Astrocyte of the hippocampus (primary cell): Measurements from ENCODE around the gene COX7A2.
A peak's percentile ranks its signal among the peaks of the same experiment; 100 is the strongest.

Experiments
- DNase-seq: peaks from one replicate; pipeline ENCODE4 v3.0.0; 2011; ENCODE audit warnings: low read depth, low spot score

The COX7A2 gene

GRCh38 chr6:75268121-75268987, 24.8 kb upstream of the COX7A2 start:
- DNase-seq = peak; percentile 33

- DNase-seq = no peak
Observed at GRCh38 chr6:75267461-75267860, 23.9 kb upstream of the COX7A2 start.

- peak; percentile 66 for DNase-seq
Observed at GRCh38 chr6:75266716-75267291, 23.2 kb upstream of the COX7A2 start.

- DNase-seq = no peak
Observed at GRCh38 chr6:75263401-75263750, 19.8 kb upstream of the COX7A2 start.

GRCh38 chr6:75262716-75263400, 19.3 kb upstream of the COX7A2 start:
- no peak for DNase-seq

- no peak for DNase-seq
Observed at GRCh38 chr6:75261299-75261698, 17.7 kb upstream of the COX7A2 start.

GRCh38 chr6:75257343-75258087, 13.9 kb upstream of the COX7A2 start:
- no peak for DNase-seq

GRCh38 chr6:75250552-75250951, 7.0 kb upstream of the COX7A2 start:
- no peak for DNase-seq

GRCh38 chr6:75249837-75250236, 6.2 kb upstream of the COX7A2 start:
- DNase-seq = no peak

GRCh38 chr6:75246386-75246785, 2.8 kb upstream of the COX7A2 start:
- DNase-seq = no peak

- no peak for DNase-seq
Observed at GRCh38 chr6:75244063-75244584, 523 bp upstream of the COX7A2 start.

GRCh38 chr6:75236630-75237029, 7.0 kb downstream of the COX7A2 start:
- DNase-seq = no peak

- DNase-seq = no peak
Observed at GRCh38 chr6:75235271-75235670, 8.3 kb downstream of the COX7A2 start.

GRCh38 chr6:75234126-75234865, 9.3 kb downstream of the COX7A2 start:
- peak; percentile 44 for DNase-seq

GRCh38 chr6:75233092-75233615, 10.4 kb downstream of the COX7A2 start:
- no peak for DNase-seq

GRCh38 chr6:75230484-75231325, 12.9 kb downstream of the COX7A2 start:
- DNase-seq = peak; percentile 70

GRCh38 chr6:75224303-75224926, 19.2 kb downstream of the COX7A2 start:
- no peak for DNase-seq

- DNase-seq = no peak
Observed at GRCh38 chr6:75223428-75223827, 20.2 kb downstream of the COX7A2 start.

- DNase-seq = no peak
Observed at GRCh38 chr6:75222261-75222660, 21.3 kb downstream of the COX7A2 start.
